Natural killer cell treated with Interleukin-12 subunit alpha and Interleukin-12 subunit beta and Interleukin-15 and Interleukin-18, amount 100 ng/mL, for 72 hours (primary cell): ENCODE results near the gene CNGA3. TPM values are rescaled to one million over a fixed set of nuclear protein-coding genes. Genes with fewer than 3 reads are reported as not detected.
"Not testable (repeated sequence)": the region's sequence is repeated elsewhere in the genome, so short reads cannot be mapped to it uniquely, and the experiment has no call there.

ENCODE experiments used
- ATAC-seq, 2 donors: fragments of 150-1000 bp; cut with Tn5 transposase in 1 of 2; sonication (Bioruptor Pico), chemical (Tn5 transposase) in 1 of 2; 2 replicates each; pipeline ENCODE4 v1.10.0; 2021
- DNase-seq: peaks from one replicate; pipeline ENCODE4 v3.0.0; 2022; ENCODE audit warnings: low spot score
- H3K27ac Mint-ChIP-seq, 2 donors: 1 replicate in 1 of 2; 2 replicates in 1 of 2; pipeline ENCODE4 v1.8.0; 2022; ENCODE audit warnings: mixed read lengths in 2 of 2, mild to moderate bottlenecking in 1 of 2, moderate library complexity in 1 of 2
- H3K27me3 Mint-ChIP-seq, 2 donors: 1 replicate in 1 of 2; 2 replicates in 1 of 2; pipeline ENCODE4 v1.8.0; 2022; ENCODE audit warnings: mixed read lengths in 2 of 2
- H3K36me3 Mint-ChIP-seq: one replicate; pipeline ENCODE4 v1.8.0; 2022; ENCODE audit warnings: mixed read lengths
- H3K4me1 Mint-ChIP-seq, 2 donors: 1 replicate in 1 of 2; 2 replicates in 1 of 2; pipeline ENCODE4 v1.8.0; 2022; ENCODE audit warnings: low read depth in 2 of 2, mixed read lengths in 2 of 2, mild to moderate bottlenecking in 1 of 2
- H3K4me3 Mint-ChIP-seq: one replicate; pipeline ENCODE4 v1.8.0; 2022; ENCODE audit warnings: mixed read lengths
- H3K9me3 Mint-ChIP-seq: 2 replicates; pipeline ENCODE4 v1.8.0; 2022; ENCODE audit warnings: mixed read lengths
- total RNA-seq, 2 donors: library from RNA; stranded (reverse); gene quantifications; one replicate each; pipeline ENCODE4 v1.2.3, GENCODE V29; 2022

Gene CNGA3
- total RNA-seq, 2 donors from 2014 or later: not detected

DNA sequence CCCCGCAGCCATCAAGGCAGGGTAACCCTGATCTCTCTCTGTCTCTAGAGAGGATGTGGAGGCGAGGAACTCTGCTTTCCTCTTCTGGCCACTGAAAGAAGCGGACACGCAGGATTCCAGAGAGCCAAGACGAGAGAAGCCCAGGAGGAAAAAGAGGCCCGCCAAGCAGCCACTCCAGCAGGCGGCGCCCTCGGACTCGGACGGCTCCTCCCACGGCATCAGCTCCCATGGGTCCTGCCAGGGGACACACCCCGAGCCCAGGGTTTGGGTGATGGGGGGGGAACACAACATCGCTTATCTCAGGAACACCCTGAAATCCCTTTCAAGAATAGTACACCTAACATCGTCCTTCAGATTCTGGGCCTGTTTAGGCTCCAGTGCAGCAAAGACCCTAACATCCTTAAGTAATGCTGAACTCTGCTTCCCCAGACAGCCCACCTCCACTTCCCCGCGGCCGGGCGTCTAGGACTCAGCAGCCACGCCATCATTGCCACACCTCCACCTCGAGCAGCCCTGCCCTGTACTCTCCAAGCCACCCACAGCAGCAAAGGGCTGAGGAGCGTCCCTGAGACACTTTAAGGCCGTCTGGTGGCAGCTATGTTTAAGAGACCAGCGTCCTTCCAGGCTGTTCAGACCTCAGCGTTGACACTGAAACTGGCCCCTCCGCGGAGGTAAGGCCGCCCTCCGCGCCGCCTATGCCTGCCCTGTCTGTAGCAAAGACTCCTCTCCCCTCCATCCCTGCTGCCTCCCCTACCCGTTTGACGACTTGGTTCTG, 34.3 kb upstream of the CNGA3 start:
- no peak for DNase-seq
- Mint-ChIP-seq H3K9me3 (no peaks in the 10 kb centered on the region), H3K4me3 (no peak overlapping the region), H3K4me1 (no peaks in the 10 kb centered on the region), H3K36me3 (no peaks in the 10 kb centered on the region), H3K27ac (no peak overlapping the region), H3K27me3 (peaks cover 26 to 33% of the 10 kb centered on the region in 2 donors)
- ATAC-seq: peak in 1 of 2 donors; percentile 43

DNA sequence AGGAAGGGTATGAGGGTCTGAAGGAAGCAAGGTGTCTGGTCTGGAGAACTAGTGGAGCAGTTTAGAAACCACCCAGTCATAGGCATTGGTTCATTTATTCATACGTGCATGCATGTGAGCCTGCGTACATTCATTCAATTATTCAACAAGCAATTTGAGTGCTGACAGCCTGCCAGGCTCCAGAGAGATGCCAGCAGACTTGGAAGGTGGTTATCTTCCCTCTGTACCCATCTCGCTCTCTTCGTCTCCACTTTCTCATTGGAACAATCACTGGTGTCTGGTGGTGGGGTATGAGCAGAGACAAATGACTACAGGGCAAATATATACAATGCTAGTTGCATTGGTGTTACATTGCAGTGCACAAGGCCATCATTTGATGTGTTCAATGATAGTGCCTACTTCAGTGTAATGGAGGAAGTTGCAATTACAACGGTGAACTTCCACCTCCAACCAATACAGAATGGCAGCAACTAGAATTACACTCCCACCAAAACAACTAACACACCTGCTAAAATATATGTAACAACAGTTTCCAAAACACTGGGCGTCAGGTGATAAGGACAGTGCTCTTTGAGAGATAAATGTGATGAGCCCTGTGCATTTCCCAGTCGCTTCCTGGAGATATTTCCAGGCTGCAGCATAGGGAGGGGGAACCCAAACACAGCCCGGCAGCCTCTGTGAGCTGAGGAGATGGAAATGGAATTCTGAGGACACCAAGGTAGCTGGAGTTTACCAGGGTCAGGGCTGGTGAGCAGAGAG, 32.6 kb upstream of the CNGA3 start:
- Mint-ChIP-seq H3K27me3 (peaks cover 24 to 32% of the 10 kb centered on the region in 2 donors), H3K36me3 (no peaks in the 10 kb centered on the region), H3K9me3 (peaks cover 3% of the 10 kb centered on the region), H3K4me1 (no peaks in the 10 kb centered on the region), H3K27ac (no peak overlapping the region), H3K4me3 (no peak overlapping the region)
- DNase-seq: no peak
- ATAC-seq: no peak

DNA sequence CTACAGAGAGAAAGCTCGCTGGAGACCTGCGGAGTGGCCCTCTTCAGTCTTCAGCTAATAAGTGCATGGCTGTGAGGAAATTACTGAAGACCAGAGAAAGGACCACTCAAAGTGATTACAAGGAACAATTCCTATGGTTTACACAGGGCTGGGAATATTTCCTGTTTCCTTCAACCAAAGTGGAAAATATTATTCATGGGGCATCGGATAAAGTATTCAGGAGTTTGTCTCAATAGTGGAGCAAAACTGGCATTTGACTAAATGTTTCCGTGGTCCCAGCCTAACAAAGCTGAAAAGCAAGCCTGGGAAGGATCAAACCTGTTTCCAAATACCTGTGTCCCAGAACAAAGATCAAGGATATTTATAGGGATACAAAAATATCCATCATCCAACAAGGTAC, 32.0 kb upstream of the CNGA3 start:
- ATAC-seq (no peak), DNase-seq (no peak)
- Mint-ChIP-seq H3K4me3 (no peak overlapping the region), H3K36me3 (no peaks in the 10 kb centered on the region), H3K27me3 (peaks cover 24 to 32% of the 10 kb centered on the region in 2 donors), H3K4me1 (no peaks in the 10 kb centered on the region), H3K27ac (no peak overlapping the region), H3K9me3 (peaks cover 3% of the 10 kb centered on the region)

DNA sequence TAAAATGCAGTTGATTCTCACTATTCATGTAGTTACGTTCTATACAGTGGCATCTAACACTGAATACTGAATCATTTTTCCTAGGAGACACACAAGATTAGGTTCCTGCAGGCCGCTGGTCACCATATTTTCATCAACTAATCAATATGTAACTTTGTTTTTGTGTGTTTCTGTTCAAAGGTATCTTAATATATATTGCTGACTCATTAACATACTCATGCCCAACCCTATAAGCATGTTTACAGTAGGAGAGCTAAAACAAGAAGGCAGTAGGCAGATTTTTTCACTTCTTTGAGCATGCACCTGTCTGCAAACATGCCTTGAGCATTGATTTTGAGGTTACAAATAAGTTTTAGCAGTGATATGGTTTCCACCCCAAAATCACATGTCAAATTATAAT, 30.3 kb upstream of the CNGA3 start:
- Mint-ChIP-seq H3K36me3 (peaks cover 9% of the 10 kb centered on the region), H3K4me3 (no peak overlapping the region), H3K9me3 (peaks cover 9% of the 10 kb centered on the region), H3K27me3 (peaks cover 21 to 30% of the 10 kb centered on the region in 2 donors), H3K4me1 (no peaks in the 10 kb centered on the region), H3K27ac (no peak overlapping the region)
- ATAC-seq (no peak), DNase-seq (no peak)

DNA sequence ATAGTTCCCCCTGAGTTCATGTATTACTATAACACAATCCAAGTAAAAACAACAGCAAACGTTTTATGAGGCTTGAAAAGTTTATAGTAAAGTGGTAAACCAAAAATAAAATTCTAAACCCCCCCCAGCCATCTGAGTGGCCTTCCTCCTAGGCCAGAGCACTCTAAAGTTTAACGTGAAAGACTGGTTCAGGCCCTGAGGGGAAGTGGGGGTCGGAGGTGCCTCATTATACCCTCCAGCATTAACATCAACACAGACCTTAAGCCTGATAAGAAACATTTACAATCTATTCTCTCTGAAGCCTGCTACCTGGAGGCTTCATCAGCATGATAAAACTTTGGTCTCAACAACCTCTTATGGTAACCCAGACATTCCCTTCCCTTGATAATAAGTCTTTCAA, 29.0 kb upstream of the CNGA3 start:
- H3K4me1 Mint-ChIP-seq: no peaks in the 10 kb centered on the region
- H3K36me3 Mint-ChIP-seq: peaks cover 13% of the 10 kb centered on the region
- DNase-seq (no peak), ATAC-seq (no peak)
- H3K27me3 Mint-ChIP-seq: peaks cover 25 to 33% of the 10 kb centered on the region in 2 donors
- no peak overlapping the region for H3K27ac Mint-ChIP-seq
- H3K9me3 Mint-ChIP-seq: peaks cover 9% of the 10 kb centered on the region
- no peak overlapping the region for H3K4me3 Mint-ChIP-seq

DNA sequence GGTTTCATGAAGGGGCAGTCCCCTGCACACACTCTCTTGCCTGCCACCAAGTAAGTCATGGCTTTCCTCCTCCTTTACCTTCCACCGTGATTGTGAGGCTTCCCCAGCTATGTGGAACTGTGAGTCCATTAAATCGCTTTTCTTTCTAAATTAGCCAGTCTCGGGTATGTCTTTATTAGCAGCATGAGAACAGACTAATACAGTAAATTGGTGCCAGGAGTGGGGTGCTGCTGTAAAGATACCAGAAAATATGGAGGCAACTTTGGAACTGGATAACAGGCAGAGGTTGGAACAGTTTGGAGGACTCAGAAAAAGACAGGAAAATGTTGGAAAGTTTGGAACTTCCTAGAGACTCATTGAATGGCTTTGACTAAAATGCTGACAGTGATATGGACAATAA, 26.1 kb upstream of the CNGA3 start:
- not testable (repeated sequence) for H3K4me1 Mint-ChIP-seq, H3K27ac Mint-ChIP-seq, H3K9me3 Mint-ChIP-seq, H3K4me3 Mint-ChIP-seq, DNase-seq, ATAC-seq
- peaks cover 13% of the 10 kb centered on the region for H3K36me3 Mint-ChIP-seq
- H3K27me3 Mint-ChIP-seq: peaks cover 30 to 45% of the 10 kb centered on the region in 2 donors

DNA sequence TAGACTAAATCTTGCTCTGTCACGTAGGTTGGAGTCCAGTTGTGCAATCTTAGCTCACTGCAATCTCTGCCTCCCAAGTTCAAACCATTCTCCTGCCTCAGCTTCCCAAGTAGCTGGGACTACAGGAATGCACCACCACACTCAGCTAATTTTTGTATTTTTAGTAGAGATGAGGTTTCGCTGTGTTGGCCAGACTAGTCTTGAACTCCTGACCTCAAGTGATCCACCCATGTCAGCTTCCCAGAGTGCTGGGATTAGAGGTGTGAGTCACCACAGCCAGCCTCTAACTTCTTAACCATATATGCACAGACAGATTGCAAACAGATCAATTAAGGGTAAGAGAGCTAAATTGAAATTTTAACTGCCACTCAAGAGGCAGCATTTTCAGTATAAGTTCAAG, 22.1 kb upstream of the CNGA3 start:
- H3K27ac Mint-ChIP-seq: no peak overlapping the region
- peaks cover 29 to 48% of the 10 kb centered on the region in 2 donors for H3K27me3 Mint-ChIP-seq
- peaks cover 13% of the 10 kb centered on the region for H3K36me3 Mint-ChIP-seq
- ATAC-seq (no peak), DNase-seq (no peak)
- H3K4me1 Mint-ChIP-seq: no peaks in the 10 kb centered on the region
- no peak overlapping the region for H3K4me3 Mint-ChIP-seq
- peaks cover 6% of the 10 kb centered on the region for H3K9me3 Mint-ChIP-seq

DNA sequence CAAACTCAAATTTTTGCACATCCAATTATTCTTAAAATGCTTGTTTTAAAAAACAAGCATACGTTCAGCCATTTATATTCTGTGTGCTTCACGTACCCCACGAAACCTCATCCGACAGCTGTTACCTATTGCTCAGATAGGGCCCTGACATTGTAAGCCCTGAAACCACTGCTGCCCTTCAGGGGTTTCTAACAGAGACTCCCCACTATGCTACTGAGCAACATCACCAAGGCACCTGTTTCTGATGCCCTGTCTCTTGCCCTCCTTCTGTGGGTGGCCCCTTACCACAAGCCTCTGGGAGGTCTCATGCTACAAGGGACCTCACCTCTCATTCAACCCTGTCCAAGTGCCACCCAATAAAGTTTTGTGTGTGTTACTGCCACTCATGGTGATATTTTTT, 18.5 kb upstream of the CNGA3 start:
- Mint-ChIP-seq H3K4me3 (no peak overlapping the region), H3K9me3 (no peaks in the 10 kb centered on the region), H3K27ac (no peak overlapping the region), H3K36me3 (no peaks in the 10 kb centered on the region), H3K27me3 (peaks cover 30% of the 10 kb centered on the region in 2 donors), H3K4me1 (no peaks in the 10 kb centered on the region)
- DNase-seq: no peak
- ATAC-seq: no peak

DNA sequence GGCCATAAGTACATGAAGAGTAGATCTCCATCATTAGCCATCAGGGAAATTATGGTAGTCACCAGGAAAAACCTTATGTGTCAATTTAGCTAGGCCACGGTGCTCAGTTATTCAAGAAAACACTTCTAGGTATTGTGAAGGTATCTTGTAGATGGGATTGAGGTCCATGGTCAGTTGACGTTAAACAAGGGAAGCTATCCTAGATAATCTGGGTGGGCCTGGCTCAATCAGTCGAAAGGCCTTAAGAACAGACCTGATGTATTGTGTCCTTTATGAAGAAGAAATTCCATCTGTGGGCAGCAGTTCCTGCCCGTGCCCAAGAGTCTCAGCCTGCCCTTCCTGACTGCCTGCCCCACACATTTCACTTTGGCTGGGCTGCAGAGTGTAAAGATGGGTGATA, 16.7 kb upstream of the CNGA3 start:
- Mint-ChIP-seq H3K9me3 (no peaks in the 10 kb centered on the region), H3K4me3 (no peak overlapping the region), H3K27ac (no peak overlapping the region), H3K36me3 (no peaks in the 10 kb centered on the region), H3K27me3 (peaks cover 15 to 19% of the 10 kb centered on the region in 2 donors), H3K4me1 (no peaks in the 10 kb centered on the region)
- no peak for ATAC-seq
- DNase-seq: no peak

DNA sequence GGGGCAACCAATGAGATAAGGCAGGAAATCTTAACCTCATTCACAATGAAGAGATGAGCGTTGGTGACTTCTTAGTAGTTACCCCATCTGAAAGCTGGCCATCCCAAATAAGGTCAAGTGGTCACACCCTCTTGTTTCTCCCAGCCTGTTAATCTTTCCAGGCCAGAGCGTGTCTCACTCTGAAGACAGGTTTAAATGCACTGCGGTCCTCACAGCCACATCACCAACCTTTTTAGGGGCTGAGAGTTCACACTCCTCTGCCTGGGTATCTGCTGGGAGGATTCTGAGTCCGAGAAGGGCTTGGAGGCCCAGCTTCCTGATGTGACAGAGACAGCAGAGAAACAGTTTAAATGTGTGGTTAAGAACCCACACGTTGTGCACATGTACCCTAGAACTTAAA, 13.3 kb upstream of the CNGA3 start:
- Mint-ChIP-seq H3K9me3 (no peaks in the 10 kb centered on the region), H3K4me1 (no peaks in the 10 kb centered on the region), H3K27me3 (peaks cover 29 to 34% of the 10 kb centered on the region in 2 donors), H3K4me3 (no peak overlapping the region), H3K36me3 (no peaks in the 10 kb centered on the region), H3K27ac (no peak overlapping the region)
- DNase-seq: no peak
- ATAC-seq: no peak

DNA sequence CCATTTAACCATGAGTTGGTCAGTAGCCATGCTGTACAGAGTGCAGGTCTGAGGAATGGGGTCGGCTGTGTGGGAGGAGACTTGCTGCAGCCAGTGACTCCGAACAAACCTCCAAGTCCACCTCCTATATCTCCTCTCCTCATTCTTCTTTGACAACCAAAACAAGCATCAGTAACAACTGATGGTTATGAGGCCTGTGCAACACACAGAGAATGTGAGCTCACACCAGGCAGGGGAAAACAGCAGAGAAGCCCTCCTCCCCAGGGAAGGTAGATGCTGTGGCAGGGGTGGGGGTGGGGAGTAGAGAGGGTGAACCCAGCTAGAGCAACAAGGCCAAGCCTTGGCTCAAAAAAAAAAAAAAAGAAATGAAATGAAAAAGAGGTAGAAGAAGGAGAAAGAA, 12.3 kb upstream of the CNGA3 start:
- no peak for DNase-seq
- no peak for ATAC-seq
- H3K27ac Mint-ChIP-seq: no peak overlapping the region
- H3K27me3 Mint-ChIP-seq: peaks cover 31 to 32% of the 10 kb centered on the region in 2 donors
- H3K36me3 Mint-ChIP-seq: no peaks in the 10 kb centered on the region
- no peak overlapping the region for H3K4me3 Mint-ChIP-seq
- H3K4me1 Mint-ChIP-seq: no peaks in the 10 kb centered on the region
- no peaks in the 10 kb centered on the region for H3K9me3 Mint-ChIP-seq

DNA sequence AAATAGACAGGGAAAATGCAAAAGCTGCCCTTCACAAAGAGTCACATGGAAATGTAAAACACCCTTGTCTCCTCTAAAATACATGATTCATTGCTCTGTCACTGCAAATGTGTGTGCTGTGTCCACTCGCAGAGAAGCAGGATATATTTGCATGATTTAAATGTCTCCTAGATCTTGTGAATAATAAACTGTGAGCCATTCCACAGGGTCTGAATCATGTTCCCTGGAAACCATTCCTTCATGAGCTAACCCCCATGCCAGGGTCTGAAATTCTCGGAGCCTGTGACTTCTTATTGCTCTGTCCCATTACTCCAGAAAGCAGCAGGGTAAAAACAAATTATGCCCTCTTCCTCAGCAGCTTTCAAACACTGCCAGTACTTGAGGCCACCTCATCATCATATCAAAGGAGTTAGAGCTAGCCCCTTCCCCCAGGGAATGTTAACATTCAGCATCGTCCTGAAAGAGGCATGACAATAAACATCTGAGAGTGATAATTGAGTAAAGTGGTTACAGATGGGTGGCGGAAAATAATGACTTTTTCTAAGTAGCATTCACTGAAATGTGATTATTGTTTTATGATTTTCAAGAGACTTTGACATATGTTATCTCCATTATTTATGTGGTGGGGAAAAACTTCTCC, 11.7 kb upstream of the CNGA3 start:
- H3K27me3 Mint-ChIP-seq: peaks cover 33 to 38% of the 10 kb centered on the region in 2 donors
- no peaks in the 10 kb centered on the region for H3K4me1 Mint-ChIP-seq
- H3K36me3 Mint-ChIP-seq: no peaks in the 10 kb centered on the region
- H3K27ac Mint-ChIP-seq: no peak overlapping the region
- ATAC-seq (no peak), DNase-seq (no peak)
- H3K9me3 Mint-ChIP-seq: no peaks in the 10 kb centered on the region
- H3K4me3 Mint-ChIP-seq: no peak overlapping the region

DNA sequence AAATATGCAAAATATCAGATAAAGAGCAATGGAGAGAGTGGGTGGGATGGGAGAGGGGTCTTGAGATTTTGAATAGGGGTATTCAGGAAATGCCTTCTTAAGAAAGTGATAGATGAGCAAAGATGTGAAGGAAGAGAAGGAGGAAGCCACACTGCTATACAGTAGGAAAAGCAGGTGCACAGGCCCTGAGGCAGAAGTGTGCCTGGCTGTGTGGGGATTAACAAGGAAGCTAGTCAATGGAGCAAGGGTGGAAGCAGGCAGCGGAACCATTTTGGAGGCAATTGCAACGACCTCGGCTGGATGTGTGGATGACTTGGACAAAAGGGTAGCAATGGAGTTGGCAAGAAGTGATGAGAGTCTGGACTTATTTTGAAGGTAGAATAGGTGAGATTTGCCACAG, 11.0 kb upstream of the CNGA3 start:
- H3K4me3 Mint-ChIP-seq: no peak overlapping the region
- no peaks in the 10 kb centered on the region for H3K36me3 Mint-ChIP-seq
- H3K9me3 Mint-ChIP-seq: no peaks in the 10 kb centered on the region
- no peak for DNase-seq
- ATAC-seq: no peak
- H3K27ac Mint-ChIP-seq: no peak overlapping the region
- no peaks in the 10 kb centered on the region for H3K4me1 Mint-ChIP-seq
- peaks cover 33 to 40% of the 10 kb centered on the region in 2 donors for H3K27me3 Mint-ChIP-seq

DNA sequence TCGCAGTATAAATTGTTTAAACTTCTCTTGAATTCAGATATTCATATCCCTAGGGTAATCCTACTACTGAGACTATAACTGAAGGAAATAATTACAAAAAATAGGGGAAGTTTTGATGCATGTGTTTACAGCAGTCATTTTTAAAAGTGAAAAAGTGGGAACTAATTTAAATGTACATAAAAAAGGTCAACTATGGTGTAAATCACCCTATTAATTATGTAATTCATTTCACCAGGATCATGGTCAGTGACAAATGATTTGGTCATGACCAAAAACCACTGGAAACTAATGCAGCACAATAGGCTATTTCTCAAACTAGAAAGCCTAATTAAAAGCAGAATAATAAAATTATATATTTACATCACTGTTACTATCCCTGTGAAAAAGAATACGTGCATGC, 5.0 kb upstream of the CNGA3 start:
- Mint-ChIP-seq H3K27me3 (peaks cover 36 to 70% of the 10 kb centered on the region in 2 donors), H3K4me3 (no peak overlapping the region), H3K9me3 (no peaks in the 10 kb centered on the region), H3K27ac (no peak overlapping the region), H3K36me3 (no peaks in the 10 kb centered on the region), H3K4me1 (peaks cover 0 to 2% of the 10 kb centered on the region in 2 donors)
- ATAC-seq (no peak), DNase-seq (no peak)
